Jurkat, Clone E6-1 (cell line): ENCODE results near the gene CRYGD.

Source experiments
- DNase-seq: peaks from one replicate; pipeline ENCODE4 v3.0.0-alpha.2; 2011; ENCODE audit warnings: low read depth, low spot score
- H3K4me3 ChIP-seq: 2 replicates; pipeline ENCODE4 v1.5.1; 2011; ENCODE audit warnings: mild to moderate bottlenecking, low read length, control low read depth, moderate library complexity

Gene CRYGD

DNA sequence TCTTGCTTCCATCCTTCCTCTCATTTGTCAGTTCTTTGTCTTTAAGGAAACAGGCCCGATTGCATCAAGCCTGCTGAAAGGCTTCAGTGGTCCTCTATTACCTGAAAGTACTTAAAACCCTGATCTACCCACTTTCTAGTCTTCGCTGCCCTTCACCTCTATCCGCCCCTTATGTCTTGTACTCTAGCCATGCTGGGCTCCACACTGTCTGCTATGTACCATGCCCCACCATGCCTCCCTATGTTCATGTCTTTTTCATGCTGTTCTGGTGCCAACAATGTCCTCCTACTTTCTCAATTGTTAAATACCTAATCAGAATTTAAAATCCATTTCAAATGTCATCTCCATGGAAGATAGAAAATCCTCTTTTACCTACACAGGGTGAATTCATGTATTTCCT, 28.2 kb downstream of the CRYGD start:
- no peak for DNase-seq
- H3K4me3 ChIP-seq, result no peak overlapping the region

DNA sequence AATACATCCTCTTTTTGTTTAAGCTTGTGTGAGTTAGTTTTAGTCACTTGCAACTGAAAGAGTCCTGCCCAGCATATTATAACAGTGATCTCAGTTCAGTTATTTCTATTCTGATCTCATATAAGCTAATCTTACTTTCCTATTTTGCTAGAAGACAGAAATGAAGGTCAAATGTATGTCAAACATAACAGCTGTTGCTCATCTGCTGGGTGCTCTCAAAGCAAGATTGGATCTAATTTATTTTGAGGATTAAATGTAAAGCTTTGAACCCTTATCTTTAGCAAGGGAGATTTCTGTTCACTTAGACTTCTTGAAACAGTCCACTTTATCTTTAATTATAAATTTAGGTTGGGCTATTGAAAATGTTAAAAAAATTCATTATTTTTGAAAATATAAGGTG, 31.2 kb downstream of the CRYGD start:
- no peak overlapping the region for H3K4me3 ChIP-seq
- DNase-seq, result no peak

DNA sequence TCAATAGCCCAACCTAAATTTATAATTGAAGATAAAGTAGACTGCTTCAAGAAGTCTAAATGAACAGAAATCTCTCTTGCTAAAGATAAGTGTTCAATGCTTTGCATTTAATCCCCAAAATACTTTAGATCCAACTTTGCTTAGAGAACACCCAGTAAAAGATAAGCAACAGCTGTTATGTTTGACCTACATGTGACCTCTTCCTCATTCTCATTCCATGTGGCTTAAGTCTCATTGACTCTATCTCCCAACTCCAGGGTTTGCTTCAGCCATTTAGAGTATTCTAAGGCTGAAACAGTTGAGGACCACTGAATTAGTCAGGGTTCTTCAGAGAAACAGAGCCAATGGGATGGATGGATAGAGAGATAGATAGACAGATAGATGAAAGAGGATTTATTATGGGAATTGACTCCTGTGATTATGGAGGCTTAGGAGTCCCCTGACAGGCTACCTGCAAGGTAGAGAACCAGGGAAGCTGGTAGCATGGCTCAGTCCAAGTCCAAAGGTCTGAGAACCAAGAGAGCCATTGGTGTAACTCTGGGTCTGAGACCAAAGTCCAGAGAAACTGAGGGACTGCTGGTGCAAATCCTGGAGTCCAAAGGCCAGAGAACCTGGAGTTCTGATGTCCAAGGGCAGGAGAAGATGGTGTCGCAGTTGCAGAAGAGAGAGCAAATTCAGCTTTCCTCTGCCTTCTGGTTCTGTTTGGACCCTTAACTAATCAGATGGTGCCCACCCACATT, 32.1 kb downstream of the CRYGD start:
- H3K4me3 ChIP-seq, result no peak overlapping the region
- no peak for DNase-seq

DNA sequence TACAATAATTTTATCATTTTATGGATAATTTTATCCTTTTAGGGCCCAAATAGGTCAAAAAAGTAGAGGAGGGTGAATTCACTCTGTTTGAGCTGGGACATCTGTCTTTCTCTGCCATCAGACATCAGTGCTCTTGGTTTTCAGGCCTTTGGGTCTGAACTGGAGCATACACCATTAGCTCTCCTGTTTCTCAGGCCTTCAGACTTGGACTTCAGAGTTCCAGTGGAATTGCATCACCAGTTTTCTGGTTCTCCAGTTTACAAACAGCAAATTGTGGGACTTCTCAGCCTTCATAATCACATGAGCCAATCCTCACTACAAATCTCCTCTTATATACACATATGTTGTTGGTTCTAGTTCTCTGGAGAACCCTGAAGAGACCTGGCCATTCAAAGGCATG, 33.9 kb downstream of the CRYGD start:
- no peak overlapping the region for H3K4me3 ChIP-seq
- DNase-seq, result no peak

DNA sequence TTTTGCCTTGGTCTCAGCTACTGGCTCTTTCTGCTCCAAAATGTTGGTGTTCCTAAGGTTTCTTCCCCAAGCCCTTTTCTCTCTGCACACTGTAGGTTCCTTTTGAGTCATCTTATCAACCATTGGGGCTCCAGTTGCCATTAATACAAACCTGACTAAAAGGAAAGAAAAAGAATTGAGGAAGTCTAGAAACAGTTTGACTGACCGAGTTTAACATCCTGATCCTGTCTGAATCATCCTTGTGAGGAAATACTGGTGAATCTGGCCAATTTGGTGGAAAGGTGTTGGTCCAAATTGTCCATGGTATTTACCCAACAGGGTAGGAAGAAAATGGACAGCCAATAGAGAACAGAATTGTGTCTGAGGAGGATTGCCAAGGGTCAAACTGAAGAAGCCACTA, 38.3 kb downstream of the CRYGD start:
- no peak overlapping the region for H3K4me3 ChIP-seq
- DNase-seq, result no peak

DNA sequence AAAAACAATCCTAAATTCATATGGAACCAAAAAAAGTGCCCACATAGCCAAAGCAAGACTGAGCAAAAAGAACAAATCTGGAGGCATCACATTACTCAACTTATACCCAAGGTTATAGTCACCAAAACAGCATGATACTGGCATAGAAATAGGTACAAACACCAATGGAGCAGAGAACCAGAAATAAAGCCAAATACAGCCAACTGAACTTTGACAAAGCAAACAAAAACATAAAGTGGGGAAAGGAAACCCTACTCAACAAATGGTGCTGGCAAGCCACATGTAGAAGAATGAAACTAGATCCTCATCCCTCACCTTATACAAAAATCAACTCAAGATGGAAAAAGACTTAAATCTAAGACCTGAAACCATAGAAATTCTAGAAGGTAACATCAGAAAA, 40.5 kb downstream of the CRYGD start:
- no peak overlapping the region for H3K4me3 ChIP-seq
- DNase-seq, result no peak

DNA sequence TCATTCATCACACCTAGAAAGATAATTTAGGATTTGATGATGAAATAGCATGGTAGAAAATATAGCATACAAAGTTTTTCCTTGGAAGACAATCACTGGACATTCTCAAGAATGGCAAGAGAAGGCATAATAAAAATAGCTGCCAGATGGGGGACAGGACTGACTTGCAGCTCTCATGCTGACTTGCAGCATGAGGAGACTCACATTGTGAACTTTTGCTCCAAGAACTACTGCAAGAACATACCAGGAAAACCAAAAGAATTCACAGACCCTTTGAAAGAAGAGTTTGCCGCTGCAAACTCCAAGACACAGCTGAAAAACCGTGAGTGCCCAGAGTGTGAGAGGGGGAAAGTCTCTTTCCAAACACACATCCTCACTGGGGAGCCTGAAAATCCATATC, 47.0 kb downstream of the CRYGD start:
- H3K4me3 ChIP-seq, result no peak overlapping the region
- DNase-seq, result no peak

DNA sequence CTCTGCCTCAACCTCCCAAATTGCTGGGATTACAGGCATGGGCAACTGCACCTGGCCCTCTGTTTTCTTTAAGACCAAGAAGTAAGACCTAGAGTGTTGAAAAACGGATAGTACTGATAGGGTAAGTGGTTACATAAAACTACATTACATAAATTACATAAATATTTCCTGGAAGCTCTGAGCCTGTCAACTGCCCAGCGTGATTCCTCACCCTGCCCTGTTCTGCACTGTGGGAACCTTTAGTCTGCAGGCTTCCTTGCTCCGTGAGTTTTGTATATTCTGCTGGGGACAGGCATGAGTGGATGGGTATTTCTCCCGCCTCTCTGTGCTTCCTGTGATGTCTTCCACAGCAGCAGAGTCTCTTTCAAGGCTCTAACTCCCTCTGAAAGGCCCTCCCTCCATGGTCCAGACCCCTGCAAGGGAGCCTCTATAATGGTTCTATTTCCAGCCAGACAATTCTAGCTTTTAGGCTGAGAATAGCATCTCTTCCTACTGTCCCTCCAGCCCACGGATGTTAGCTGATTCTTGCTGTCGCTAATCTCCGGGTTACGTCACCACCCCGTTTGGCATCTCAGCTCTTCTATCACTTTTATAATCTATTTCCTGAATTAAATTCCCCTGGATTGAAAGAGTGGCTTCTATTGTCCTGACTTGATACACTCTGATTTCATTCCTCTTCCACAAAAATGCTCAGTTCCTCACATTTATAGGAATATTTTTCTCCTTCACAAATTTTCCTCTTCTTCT, 49.5 kb downstream of the CRYGD start:
- H3K4me3 ChIP-seq, result no peak overlapping the region
- no peak for DNase-seq

DNA sequence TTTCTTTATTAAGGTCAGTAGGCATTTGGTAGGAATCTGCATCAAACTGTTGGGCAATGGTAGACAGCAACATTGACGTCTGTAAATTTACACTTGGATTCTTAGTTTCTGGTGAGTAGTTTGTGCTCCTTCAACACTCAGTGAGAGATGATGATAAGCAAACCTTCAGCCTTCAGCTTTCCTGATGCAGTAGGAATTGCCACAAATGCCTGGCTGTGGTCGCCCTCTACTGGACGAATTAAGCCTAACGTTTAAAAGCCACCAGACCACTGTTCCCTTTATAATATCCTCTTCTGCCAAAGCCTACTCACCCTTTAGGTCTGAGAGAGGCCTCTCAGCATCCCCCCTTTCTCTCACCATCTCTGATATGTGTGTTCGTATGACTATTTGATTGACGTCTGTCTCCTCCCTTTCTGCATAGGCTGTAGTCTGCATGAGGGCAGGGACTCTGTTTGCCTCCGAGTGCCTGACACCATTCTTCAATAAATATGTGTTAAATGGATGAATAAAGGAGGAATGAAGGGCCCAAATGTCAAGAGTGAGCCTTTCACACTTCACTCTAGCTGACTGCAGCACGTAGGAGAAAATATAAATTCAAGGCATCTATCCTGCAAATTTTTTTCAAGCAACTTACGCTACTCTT, 52.0 kb downstream of the CRYGD start:
- peak; percentile 53 for DNase-seq
- H3K4me3 ChIP-seq, result no peak overlapping the region
